ENCODE measurements around the gene PCDH15.

GRCh38 chr10:53840653-53841052 lies 960.4 kb downstream of the PCDH15 start:
- TF ChIP-seq POLR2AphosphoS5 (IDR thresholded peaks at IDR 0.05; ENCODE audit: low read depth): no peak
- no peak for TF ChIP-seq CTCF (conservative IDR thresholded peaks at IDR 0.05; ENCODE audit: low read depth in 2 of 2)
- no peak for TF ChIP-seq EZH2 (IDR thresholded peaks at IDR 0.05; ENCODE audit: low read depth, unreplicated experiment)
- TF ChIP-seq REST (IDR thresholded peaks at IDR 0.05; ENCODE audit: unreplicated experiment): no peak
- TF ChIP-seq JUNB (IDR thresholded peaks at IDR 0.05; ENCODE audit: unreplicated experiment): no peak
- no peak for TF ChIP-seq NANOG (IDR thresholded peaks at IDR 0.05; ENCODE audit: borderline replicate concordance)
